Mesenchymal stem cell (in vitro differentiated cells and primary cell): ENCODE results near the gene PTPN14.

Experiments
- DNase-seq: peaks from one replicate; pipeline ENCODE4 v3.0.0-alpha.2; 2013
- H2AFZ ChIP-seq: one replicate; pipeline ENCODE4 v1.6.1; 2013; ENCODE audit warnings: low read depth, mild to moderate bottlenecking, control low read depth, inconsistent platforms, low read length, moderate library complexity
- H2AK5ac ChIP-seq: 2 replicates; pipeline ENCODE4 v1.6.1; 2013; ENCODE audit warnings: low read length, moderate library complexity, mild to moderate bottlenecking, inconsistent platforms; ENCODE audit not compliant: severe bottlenecking
- H2BK120ac ChIP-seq: one replicate; pipeline ENCODE4 v1.6.1; 2013; ENCODE audit warnings: low read depth, mild to moderate bottlenecking, inconsistent platforms, low read length, moderate library complexity
- H2BK12ac ChIP-seq, 2 experiments: one replicate each; pipeline ENCODE4 v1.6.1; 2013; ENCODE audit warnings: inconsistent platforms in 2 of 2, low read length in 2 of 2, mild to moderate bottlenecking in 2 of 2, moderate library complexity in 2 of 2, control low read depth in 1 of 2
- H2BK15ac ChIP-seq: one replicate; pipeline ENCODE4 v1.6.1; 2013; ENCODE audit warnings: mild to moderate bottlenecking, low read depth, inconsistent platforms; ENCODE audit not compliant: poor library complexity, severe bottlenecking
- H2BK5ac ChIP-seq: 2 replicates; pipeline ENCODE4 v1.6.1; 2013; ENCODE audit warnings: low read depth, mild to moderate bottlenecking, low read length, control low read depth, inconsistent platforms; ENCODE audit not compliant: poor library complexity, severe bottlenecking
- H3K14ac ChIP-seq, 2 experiments: one replicate each; pipeline ENCODE4 v1.6.1; 2013; ENCODE audit warnings: inconsistent platforms in 2 of 2, low read length in 2 of 2, control low read depth in 1 of 2, mild to moderate bottlenecking in 1 of 2, moderate library complexity in 1 of 2
- H3K18ac ChIP-seq, 2 experiments: one replicate each; pipeline ENCODE4 v1.6.1; 2013; ENCODE audit warnings: inconsistent platforms in 2 of 2, low read length in 2 of 2, control low read depth in 1 of 2, low read depth in 1 of 2, mild to moderate bottlenecking in 1 of 2
- H3K23ac ChIP-seq, 2 experiments: one replicate each; pipeline ENCODE4 v1.6.1; 2013; ENCODE audit warnings: inconsistent platforms in 2 of 2, low read length in 2 of 2, mild to moderate bottlenecking in 2 of 2, moderate library complexity in 2 of 2, control low read depth in 1 of 2
- H3K27ac ChIP-seq: 2 replicates; pipeline ENCODE4 v1.5.1; 2013; ENCODE audit warnings: mild to moderate bottlenecking, moderate library complexity, low read length, control low read depth, inconsistent platforms; ENCODE audit not compliant: poor library complexity, severe bottlenecking
- H3K27me3 ChIP-seq, 2 experiments: 2 replicates each; pipeline versions ENCODE4 v1.6.1 to v1.7.0; 2013; ENCODE audit warnings: low read length in 2 of 2, mild to moderate bottlenecking in 2 of 2, moderate library complexity in 2 of 2, control low read depth in 1 of 2, inconsistent platforms in 1 of 2; ENCODE audit not compliant: control insufficient read depth in 1 of 2, insufficient read depth in 1 of 2
- H3K36me3 ChIP-seq, 2 experiments: 2 replicates each; pipeline versions ENCODE4 v1.6.1 to v1.7.0; 2013; ENCODE audit warnings: low read length in 2 of 2, control low read depth in 1 of 2, inconsistent platforms in 1 of 2, low read depth in 1 of 2, mild to moderate bottlenecking in 1 of 2; ENCODE audit not compliant: insufficient read depth in 2 of 2, control insufficient read depth in 1 of 2
- H3K4ac ChIP-seq, 2 experiments: one replicate each; pipeline ENCODE4 v1.6.1; 2013; ENCODE audit warnings: inconsistent platforms in 2 of 2, low read length in 2 of 2, mild to moderate bottlenecking in 2 of 2, moderate library complexity in 2 of 2, control low read depth in 1 of 2, low read depth in 1 of 2
- H3K4me1 ChIP-seq: 2 replicates; pipeline ENCODE4 v1.6.1; 2013; ENCODE audit warnings: low read depth, low read length, control low read depth; ENCODE audit not compliant: control insufficient read depth, insufficient read depth
- H3K4me2 ChIP-seq: 2 replicates; pipeline ENCODE4 v1.6.1; 2013; ENCODE audit warnings: low read length, mild to moderate bottlenecking, inconsistent platforms; ENCODE audit not compliant: poor library complexity, severe bottlenecking
- H3K4me3 ChIP-seq, 2 experiments: 2 replicates each; pipeline versions ENCODE4 v1.5.1 to v1.7.0; 2013; ENCODE audit warnings: low read length in 2 of 2, mild to moderate bottlenecking in 2 of 2, control low read depth in 1 of 2, low read depth in 1 of 2; ENCODE audit not compliant: insufficient read depth in 1 of 2
- H3K79me1 ChIP-seq: replicated peaks from 2 replicates; pipeline ENCODE4 v1.6.1; 2013; ENCODE audit warnings: mild to moderate bottlenecking, control low read depth, low read length, inconsistent platforms; ENCODE audit not compliant: poor library complexity, severe bottlenecking
- H3K9ac ChIP-seq: 2 replicates; pipeline ENCODE4 v1.7.0; 2013; ENCODE audit warnings: mild to moderate bottlenecking, low read length, moderate library complexity
- H3K9me3 ChIP-seq: 2 replicates; pipeline ENCODE4 v1.7.0; 2013; ENCODE audit warnings: mild to moderate bottlenecking, low read length; ENCODE audit not compliant: control insufficient read depth
- H4K8ac ChIP-seq: one replicate; pipeline ENCODE4 v1.6.1; 2013; ENCODE audit warnings: inconsistent platforms, mild to moderate bottlenecking, low read length, moderate library complexity
- H4K91ac ChIP-seq: one replicate; pipeline ENCODE4 v1.6.1; 2013; ENCODE audit warnings: mild to moderate bottlenecking, low read length, inconsistent platforms
- WGBS: methylation state at CpG from one replicate; pipeline ENCODE4 v1.1.7; 2013; ENCODE audit warnings: mixed read lengths; 5-methylcytosine and 5-hydroxymethylcytosine counted together

PTPN14 gene

DNA sequence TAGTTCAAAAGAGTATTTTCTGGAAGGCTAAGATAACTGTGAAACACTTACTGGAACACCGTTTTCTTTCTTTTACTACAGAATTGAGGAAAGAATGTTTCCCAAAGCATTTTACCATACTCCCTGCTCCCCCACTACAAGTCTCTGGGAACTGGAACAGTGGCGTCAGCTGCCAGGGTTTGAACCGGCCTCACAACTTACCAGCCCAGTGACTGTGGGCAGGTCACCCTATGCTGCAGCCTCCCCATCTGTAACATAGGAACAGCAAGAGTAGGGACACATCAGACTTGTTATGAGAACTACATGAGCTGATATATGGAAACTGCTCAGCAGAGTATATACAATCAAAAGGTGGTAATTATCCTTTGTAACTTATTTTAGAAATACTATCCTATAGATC is 91.5 kb downstream of the PTPN14 start:
- Histone ChIP-seq H3K9me3 (no peaks in the 10 kb centered on the region), H3K4me1 (peaks cover 17% of the 10 kb centered on the region), H3K23ac (no peak overlapping the region), H2BK12ac (peak overlapping the region in 1 of 2 experiments; percentile 7), H2AK5ac (no peak overlapping the region), H2BK120ac (no peak overlapping the region), H3K18ac (no peak overlapping the region), H3K14ac (no peak overlapping the region), H3K4me3 (no peak overlapping the region), H4K91ac (no peak overlapping the region), H3K27me3 (no peaks in the 10 kb centered on the region), H3K9ac (no peak overlapping the region), H3K36me3 (peaks cover 22 to 30% of the 10 kb centered on the region in 2 experiments), H2BK15ac (no peak overlapping the region), H4K8ac (no peak overlapping the region), H3K79me1 (no peaks in the 10 kb centered on the region), H2BK5ac (no peak overlapping the region), H3K4ac (no peak overlapping the region), H2AFZ (no peak overlapping the region), H3K4me2 (no peak overlapping the region), H3K27ac (peak overlapping the region; percentile 51)
- DNase-seq = no peak
- 87% methylated on average over 3 of the region's 3 CpGs for WGBS

DNA sequence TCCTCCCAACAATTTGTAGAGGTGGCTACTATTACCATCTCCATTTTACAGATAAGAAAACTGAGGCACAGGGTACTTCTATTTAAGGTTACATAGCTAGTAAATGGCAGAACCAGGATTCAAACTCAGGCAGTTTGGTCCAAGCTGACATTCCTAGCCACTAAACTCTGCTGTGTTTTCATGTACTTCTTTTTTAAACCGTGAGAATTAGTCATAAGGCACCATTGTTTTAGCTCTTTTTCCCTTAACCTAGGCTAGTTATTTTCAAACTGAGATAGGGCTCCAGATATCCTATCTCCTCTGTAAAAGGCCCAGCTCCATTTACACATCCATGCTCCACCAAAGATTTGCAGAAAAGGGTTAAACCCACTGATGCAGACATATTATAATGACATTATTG is 92.9 kb downstream of the PTPN14 start:
- peaks cover 15 to 19% of the 10 kb centered on the region in 2 experiments for H3K36me3 ChIP-seq

DNA sequence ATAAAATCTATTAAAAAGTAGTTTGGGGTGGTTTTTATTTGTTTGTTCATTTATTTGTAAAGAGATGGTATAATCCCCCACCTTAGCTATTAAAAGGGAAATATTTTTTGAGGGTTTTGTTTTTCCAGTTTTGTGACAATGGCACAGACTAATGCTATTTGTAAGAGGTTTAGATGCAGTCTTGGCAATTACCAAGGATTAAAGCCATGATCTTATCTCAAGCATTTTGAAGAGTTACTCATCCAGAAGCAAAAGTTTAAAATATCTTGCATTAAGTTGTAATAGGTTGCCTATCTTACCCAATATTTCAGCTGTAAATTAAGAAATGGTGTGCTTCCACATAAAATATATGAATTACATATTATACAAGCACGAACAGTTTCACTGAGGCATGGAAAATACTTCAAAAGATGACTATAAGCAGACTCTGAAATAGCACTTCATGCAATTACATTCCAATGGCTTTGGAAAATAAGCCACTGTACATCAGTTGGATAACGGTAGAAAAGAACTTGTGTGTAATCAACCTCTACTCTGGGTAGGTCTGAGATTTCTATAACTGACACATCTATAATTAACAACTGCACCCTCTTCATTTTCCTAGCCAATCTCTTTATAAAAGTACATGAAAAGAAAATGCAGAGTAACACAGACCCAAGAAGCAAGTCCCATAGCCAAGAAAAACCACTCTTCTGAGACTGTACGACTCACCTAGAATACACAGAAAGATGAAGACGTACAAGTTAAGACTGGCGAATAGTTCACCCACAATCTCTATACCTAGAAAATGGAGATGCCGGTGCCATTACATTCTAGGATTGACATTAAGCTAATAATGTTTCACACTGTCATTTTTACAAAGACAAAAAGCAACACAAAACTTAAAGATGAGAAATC is 95.2 kb downstream of the PTPN14 start:
- no peaks in the 10 kb centered on the region for H3K79me1 ChIP-seq
- no peak overlapping the region for H3K14ac ChIP-seq
- peaks cover 0 to 14% of the 10 kb centered on the region in 2 experiments for H3K36me3 ChIP-seq

More for the DNA sequence above, 92.9 kb downstream of the PTPN14 start:
- Histone ChIP-seq H2BK5ac (no peak overlapping the region), H4K91ac (no peak overlapping the region), H3K9me3 (no peaks in the 10 kb centered on the region), H3K4me2 (no peak overlapping the region), H3K27me3 (no peaks in the 10 kb centered on the region), H2BK15ac (no peak overlapping the region), H3K4ac (no peak overlapping the region), H3K4me1 (peaks cover 12% of the 10 kb centered on the region), H3K4me3 (no peak overlapping the region), H3K79me1 (no peaks in the 10 kb centered on the region), H4K8ac (peak overlapping the region; percentile 19), H2BK120ac (no peak overlapping the region), H3K18ac (peak overlapping the region in 1 of 2 experiments; percentile 66), H3K27ac (peak overlapping the region; percentile 30), H2AK5ac (peak overlapping the region; percentile 55), H3K14ac (no peak overlapping the region), H2AFZ (no peak overlapping the region), H3K23ac (no peak overlapping the region), H3K9ac (no peak overlapping the region), H2BK12ac (no peak overlapping the region)
- 67% methylated on average over 1 of the region's 1 CpG for WGBS
- DNase-seq = no peak

DNA sequence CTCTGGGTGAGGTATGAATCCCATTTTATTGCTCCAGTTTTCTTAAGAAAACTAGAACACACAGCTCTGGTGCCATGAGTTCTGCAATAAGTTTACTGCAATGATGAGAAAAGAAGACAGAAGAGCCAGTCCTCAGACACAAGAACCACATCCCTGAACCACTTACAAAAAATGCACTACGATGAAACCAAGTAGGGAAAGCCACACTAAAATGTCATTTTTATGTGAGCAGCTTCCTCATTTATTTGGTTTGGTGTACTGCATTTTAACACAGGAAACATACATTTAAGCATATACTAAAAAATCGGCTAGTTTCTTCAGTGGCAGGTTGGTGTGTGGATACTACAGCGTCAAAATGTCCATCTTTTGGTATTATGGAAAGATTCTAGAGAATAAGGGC is 95.9 kb downstream of the PTPN14 start:
- Histone ChIP-seq H3K9me3 (no peaks in the 10 kb centered on the region), H3K27me3 (no peaks in the 10 kb centered on the region), H2BK5ac (no peak overlapping the region), H3K4me1 (peaks cover 20% of the 10 kb centered on the region), H2BK15ac (no peak overlapping the region), H3K4ac (no peak overlapping the region), H3K79me1 (no peaks in the 10 kb centered on the region), H2BK12ac (no peak overlapping the region), H3K4me2 (no peak overlapping the region), H4K91ac (no peak overlapping the region), H3K9ac (no peak overlapping the region), H3K18ac (no peak overlapping the region), H3K36me3 (peaks cover 4 to 13% of the 10 kb centered on the region in 2 experiments), H2BK120ac (no peak overlapping the region), H3K4me3 (no peak overlapping the region), H2AK5ac (peak overlapping the region; percentile 13), H2AFZ (no peak overlapping the region), H3K27ac (peak overlapping the region; percentile 83), H4K8ac (no peak overlapping the region), H3K14ac (no peak overlapping the region), H3K23ac (no peak overlapping the region)
- 97% methylated on average over 2 of the region's 3 CpGs for WGBS
- DNase-seq = no peak

More for the DNA sequence above, 95.2 kb downstream of the PTPN14 start:
- Histone ChIP-seq H2BK120ac (no peak overlapping the region), H3K4me2 (no peak overlapping the region), H3K27ac (peak overlapping the region; percentile 38), H2AK5ac (no peak overlapping the region), H4K8ac (no peak overlapping the region), H3K18ac (no peak overlapping the region), H3K27me3 (no peaks in the 10 kb centered on the region), H2AFZ (no peak overlapping the region), H2BK12ac (no peak overlapping the region), H4K91ac (no peak overlapping the region), H3K4me3 (no peak overlapping the region), H3K23ac (no peak overlapping the region), H2BK15ac (no peak overlapping the region), H3K4ac (no peak overlapping the region), H3K9ac (no peak overlapping the region), H3K9me3 (no peaks in the 10 kb centered on the region), H3K4me1 (peaks cover 19% of the 10 kb centered on the region), H2BK5ac (no peak overlapping the region)
- WGBS = 94% methylated on average over 5 of the region's 6 CpGs
- peak; percentile 42 for DNase-seq
